K562 (cell line): ENCODE data around the gene PSRC1. TPM values are rescaled to one million over a fixed set of nuclear protein-coding genes. Genes with fewer than 3 reads are reported as not detected.

ENCODE experiments used
- ATAC-seq: fragments of 200-7000 bp; cut with Tn5 transposase; 3 replicates; pipeline ENCODE4 v1.9.1; 2020; ENCODE audit warnings: moderate library complexity
- BruUV-seq: library from RNA; stranded (reverse); fragments of 400-500 nt; replicated peaks from 2 replicates; lab custom pipeline; 2021; lab: Mats Ljungman, UMichigan
- CTCF ChIA-PET: fragments of 300-600 bp; formaldehyde crosslinking; extraction: SDS; loops from one replicate; lab custom pipeline; 2021; ENCODE audit warnings: low intra/inter-chr PET ratio; lab: Yijun Ruan, JAX
- POLR2A ChIA-PET: fragments of 300-600, 350-650 bp; sonication (Branson Sonifier 250); formaldehyde crosslinking; extraction: SDS; loops from one replicate; lab custom pipeline; 2021; ENCODE audit warnings: antibody characterized with exemption, inconsistent platforms; lab: Yijun Ruan, JAX
- DNase-seq, 4 experiments: peaks; one replicate each; pipeline versions ENCODE4 v3.0.0 to v3.0.0-alpha.2; 2011 to 2018; ENCODE audit warnings: low spot score in 3 of 4, mixed read lengths in 3 of 4; ENCODE audit errors: extremely low read depth in 1 of 4
- FAIRE-seq: peaks from 2 replicates; lab custom pipeline; 2011; peaks lifted over from hg19 to GRCh38; lab: Jason Lieb, UNC
- H2AFZ ChIP-seq: 2 replicates; pipeline ENCODE4 v1.6.0; 2011; ENCODE audit warnings: low read depth, low read length, control low read depth, inconsistent platforms
- H3K27ac ChIP-seq: fragments of 200-600 bp; 3 replicates; pipeline ENCODE4 v1.8.0; 2011; ENCODE audit warnings: low read depth, mild to moderate bottlenecking, control low read depth, inconsistent platforms, low read length, moderate library complexity, mixed read lengths; ENCODE audit errors: extremely low read depth
- H3K27me3 ChIP-seq, 2 experiments: fragments of 300-600 bp in 1 of 2; 2 replicates in 1 of 2; 3 replicates in 1 of 2; pipeline versions ENCODE4 v1.6.0 to v1.8.0; 2011; ENCODE audit warnings: inconsistent platforms in 2 of 2, low read length in 2 of 2, mild to moderate bottlenecking in 1 of 2, mixed read lengths in 1 of 2, moderate library complexity in 1 of 2; ENCODE audit not compliant: control insufficient read depth in 2 of 2, insufficient read depth in 2 of 2
- H3K36me3 ChIP-seq: fragments of 300-600 bp; 3 replicates; pipeline ENCODE4 v1.8.0; 2011; ENCODE audit warnings: mild to moderate bottlenecking, low read length, inconsistent platforms; ENCODE audit not compliant: control insufficient read depth, insufficient read depth
- H3K4me1 ChIP-seq, 2 experiments: fragments of 200-600 bp in 1 of 2; replicated peaks in 1 of 2; 2 replicates in 1 of 2; 3 replicates in 1 of 2; pipeline versions ENCODE4 v1.5.1 to v1.8.0; 2011; ENCODE audit warnings: inconsistent platforms in 2 of 2, low read length in 2 of 2, mild to moderate bottlenecking in 1 of 2, mixed read lengths in 1 of 2, moderate library complexity in 1 of 2; ENCODE audit not compliant: control insufficient read depth in 2 of 2, insufficient read depth in 2 of 2
- H3K4me2 ChIP-seq: 2 replicates; pipeline ENCODE4 v1.6.1; 2011; ENCODE audit warnings: low read length, control low read depth, inconsistent platforms, mixed read lengths; ENCODE audit not compliant: insufficient read depth
- H3K4me3 ChIP-seq: fragments of 200-600 bp; sonication (generic), shearing (Covaris generic); 2 replicates; pipeline ENCODE4 v1.5.1; 2016; ENCODE audit warnings: control low read depth, inconsistent platforms
- H3K79me2 ChIP-seq: fragments of 200-600 bp; 3 replicates; pipeline ENCODE4 v1.8.0; 2011; ENCODE audit warnings: low read length, inconsistent platforms; ENCODE audit not compliant: control insufficient read depth, insufficient read depth
- H3K9ac ChIP-seq, 2 experiments: 2 replicates each; pipeline versions ENCODE4 v1.6.0 to v1.6.1; 2011; ENCODE audit warnings: low read depth in 2 of 2, low read length in 2 of 2, control low read depth in 1 of 2, inconsistent platforms in 1 of 2, mild to moderate bottlenecking in 1 of 2, mixed read lengths in 1 of 2; ENCODE audit not compliant: insufficient read depth in 1 of 2
- H3K9me1 ChIP-seq: one replicate; pipeline ENCODE4 v1.6.0; 2011; ENCODE audit warnings: inconsistent platforms, mild to moderate bottlenecking, low read length, moderate library complexity; ENCODE audit not compliant: control insufficient read depth, insufficient read depth
- H3K9me3 ChIP-seq: replicated peaks from 2 replicates; pipeline ENCODE4 v1.5.1; 2011; ENCODE audit warnings: low read depth, low read length, inconsistent platforms; ENCODE audit not compliant: control insufficient read depth, insufficient read depth
- H4K20me1 ChIP-seq: replicated peaks from 2 replicates; pipeline ENCODE4 v1.6.1; 2011; ENCODE audit warnings: low read length, inconsistent platforms, mixed read lengths; ENCODE audit not compliant: control insufficient read depth, insufficient read depth
- CBX2 ChIP-seq: fragments of 200-600 bp; sonication (generic); IDR thresholded peaks from one replicate; pipeline ENCODE4 v1.6.1; 2012; ENCODE audit warnings: mild to moderate bottlenecking, low read length, inconsistent platforms; ENCODE audit not compliant: insufficient read depth, poor library complexity, severe bottlenecking
- DIDO1 ChIP-seq: fragments of 450-650 bp; IDR thresholded peaks from 2 replicates; pipeline ENCODE4 v1.6.1; 2016; ENCODE audit warnings: low read depth, missing biosample characterization, missing genetic modification characterization
- ETV1 ChIP-seq: fragments of 450-650 bp; conservative IDR thresholded peaks from 2 replicates; pipeline ENCODE4 v1.6.1; 2016; ENCODE audit warnings: missing genetic modification characterization, control low read depth, low read depth, missing compliant biosample characterization
- KLF13 ChIP-seq: fragments of 450-650 bp; IDR thresholded peaks from 2 replicates; pipeline ENCODE4 v1.6.1; 2016; ENCODE audit warnings: missing genetic modification characterization, low read depth, mild to moderate bottlenecking, missing compliant biosample characterization, moderate library complexity, borderline replicate concordance
- NFXL1 ChIP-seq: fragments of 450-650 bp; formaldehyde crosslinking; IDR thresholded peaks from 2 replicates; pipeline ENCODE4 v1.4.0; 2021; ENCODE audit warnings: mild to moderate bottlenecking
- RHOXF2B ChIP-seq: fragments of 250-450 bp; sonication (Bioruptor Pico); conservative IDR thresholded peaks from 2 replicates; pipeline ENCODE4 v1.5.1; 2021
- SIN3A ChIP-seq, 2 experiments: fragments of 150-350 bp in 1 of 2; IDR thresholded peaks; 2 replicates each; pipeline ENCODE4 v1.6.1; 2011 to 2016; ENCODE audit warnings: borderline replicate concordance in 2 of 2, low read depth in 2 of 2, low read length in 2 of 2, mild to moderate bottlenecking in 2 of 2, moderate library complexity in 2 of 2; ENCODE audit not compliant: control insufficient read depth in 1 of 2
- SMARCC2 ChIP-seq: fragments of 450-650 bp; IDR thresholded peaks from 2 replicates; pipeline ENCODE4 v1.6.1; 2017; ENCODE audit warnings: antibody characterized with exemption, moderate library complexity, mild to moderate bottlenecking, low read depth
- ZNF717 ChIP-seq: fragments of 250-450 bp; sonication (Bioruptor Pico); IDR thresholded peaks from 2 replicates; pipeline ENCODE4 v1.5.0; 2021
- WGBS: fragments of 100-300 bp; shearing (Covaris generic); methylation state at CpG from one replicate; pipeline ENCODE4 v1.1.6; 2016; ENCODE audit warnings: low coverage, mixed read lengths; ENCODE audit not compliant: insufficient coverage; ENCODE audit errors: missing lambda C conversion rate; 5-methylcytosine and 5-hydroxymethylcytosine counted together
- in situ Hi-C: fragments of 300-500 bp; cut with MboI; formaldehyde crosslinking; loops from 4 replicates; pipeline ENCODE4 v1.15.0; 2018; ENCODE audit warnings: inconsistent platforms, mixed read lengths
- intact Hi-C: fragments of 100-400 bp; cut with micrococcal nuclease; formaldehyde crosslinking; loops from 2 replicates; pipeline ENCODE4 v1.14.2; 2022
- polyA plus RNA-seq, 8 experiments: library from polyadenylated mRNA; depleted of rRNA in 4 of 8; stranded (reverse) in 5 of 8; unstranded in 3 of 8; fragments of >200 nt; fragmentation: Nextera tagmentation in 2 of 8; fragmentation: Illumina TruSeq in 1 of 8; extraction: Ambion mirVana in 2 of 8; extraction: Trizol in 1 of 8; gene quantifications; 2 replicates each; pipeline versions ENCODE4 v1.2.1 to v1.2.3, GENCODE V29; 2011 to 2014; ENCODE audit warnings: inconsistent platforms in 1 of 8, missing spikeins in 1 of 8
- total RNA-seq, 7 experiments: library from RNA; depleted of rRNA in 6 of 7; stranded (reverse); fragments of >200 nt in 6 of 7; fragmentation: Illumina TruSeq in 2 of 7; extraction: Trizol in 2 of 7; gene quantifications; 2 replicates each; pipeline versions ENCODE4 v1.2.1 to v1.2.3, GENCODE V29; 2011 to 2021; ENCODE audit warnings: low replicate concordance in 1 of 7
- TF ChIP-seq, protein P1 (sequence below): sonication (generic); formaldehyde crosslinking; IDR thresholded peaks from 2 replicates; pipeline ENCODE4 v1.4.0; 2020; ENCODE audit warnings: mild to moderate bottlenecking, missing genetic modification reagents
- TF ChIP-seq, protein P2 (sequence below): sonication (generic); formaldehyde crosslinking; IDR thresholded peaks from 2 replicates; pipeline ENCODE4 v1.8.1; 2022; ENCODE audit warnings: missing genetic modification reagents

PSRC1 gene
- total and polyA plus RNA-seq, 9 of the 15 experiments (the other 6 are each of a cell fraction or from before 2014, with no cell fraction given), result 6.5 to 65.2 (median 39.3) TPM

GRCh38 chr1:109271458-109271857, 11.5 kb downstream of the PSRC1 start:
- no peaks in the 10 kb centered on the region for H4K20me1 ChIP-seq
- FAIRE-seq, result no peak
- no peak for DNase-seq
- TF ChIP-seq, protein P1, sequence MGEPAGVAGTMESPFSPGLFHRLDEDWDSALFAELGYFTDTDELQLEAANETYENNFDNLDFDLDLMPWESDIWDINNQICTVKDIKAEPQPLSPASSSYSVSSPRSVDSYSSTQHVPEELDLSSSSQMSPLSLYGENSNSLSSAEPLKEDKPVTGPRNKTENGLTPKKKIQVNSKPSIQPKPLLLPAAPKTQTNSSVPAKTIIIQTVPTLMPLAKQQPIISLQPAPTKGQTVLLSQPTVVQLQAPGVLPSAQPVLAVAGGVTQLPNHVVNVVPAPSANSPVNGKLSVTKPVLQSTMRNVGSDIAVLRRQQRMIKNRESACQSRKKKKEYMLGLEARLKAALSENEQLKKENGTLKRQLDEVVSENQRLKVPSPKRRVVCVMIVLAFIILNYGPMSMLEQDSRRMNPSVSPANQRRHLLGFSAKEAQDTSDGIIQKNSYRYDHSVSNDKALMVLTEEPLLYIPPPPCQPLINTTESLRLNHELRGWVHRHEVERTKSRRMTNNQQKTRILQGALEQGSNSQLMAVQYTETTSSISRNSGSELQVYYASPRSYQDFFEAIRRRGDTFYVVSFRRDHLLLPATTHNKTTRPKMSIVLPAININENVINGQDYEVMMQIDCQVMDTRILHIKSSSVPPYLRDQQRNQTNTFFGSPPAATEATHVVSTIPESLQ, result no peak
- TF ChIP-seq ZNF717 (CRISPR knock-in tag) (no peak), ETV1 (tag) (no peak), SIN3A (IDR thresholded peaks at IDR 0.05; ENCODE audit: borderline replicate concordance in 2 of 2, control insufficient read depth in 1 of 2, low read depth in 2 of 2, low read length in 2 of 2) (no peak), NFXL1 (CRISPR knock-in tag) (no peak), SMARCC2 (no peak), RHOXF2B (CRISPR knock-in tag) (no peak), CBX2 (no peak), KLF13 (tag) (no peak), DIDO1 (no peak)
- TF ChIP-seq, protein P2, sequence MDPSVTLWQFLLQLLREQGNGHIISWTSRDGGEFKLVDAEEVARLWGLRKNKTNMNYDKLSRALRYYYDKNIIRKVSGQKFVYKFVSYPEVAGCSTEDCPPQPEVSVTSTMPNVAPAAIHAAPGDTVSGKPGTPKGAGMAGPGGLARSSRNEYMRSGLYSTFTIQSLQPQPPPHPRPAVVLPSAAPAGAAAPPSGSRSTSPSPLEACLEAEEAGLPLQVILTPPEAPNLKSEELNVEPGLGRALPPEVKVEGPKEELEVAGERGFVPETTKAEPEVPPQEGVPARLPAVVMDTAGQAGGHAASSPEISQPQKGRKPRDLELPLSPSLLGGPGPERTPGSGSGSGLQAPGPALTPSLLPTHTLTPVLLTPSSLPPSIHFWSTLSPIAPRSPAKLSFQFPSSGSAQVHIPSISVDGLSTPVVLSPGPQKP (CRISPR knock-in tag), result no peak
- H3K27me3 ChIP-seq, result no peaks in the 10 kb centered on the region
- WGBS, result 79% methylated on average over 6 of the region's 6 CpGs
- H2AFZ ChIP-seq, result no peak overlapping the region
- peaks cover 39% of the 10 kb centered on the region; the same call in 2 of the 3 replicates for H3K36me3 ChIP-seq
- ATAC-seq, result no peak
- no peaks in the 10 kb centered on the region for H3K9me1 ChIP-seq
- peaks cover 24 to 60% of the 10 kb centered on the region in 2 experiments for H3K4me1 ChIP-seq
- ChIA-PET POLR2A (interaction anchor here (1.0 kb wide), 1 partner anchor 12 kb away, joined by 3 read pairs; the partner anchor contains the start of gene PSRC1), CTCF (no interaction called here)
- intact Hi-C loops, result no loop called here
- H3K27ac ChIP-seq, result no peak overlapping the region
- no peaks in the 10 kb centered on the region for H3K9me3 ChIP-seq
- H3K4me3 ChIP-seq, result no peak overlapping the region
- in situ Hi-C loops, result no loop called here
- peak overlapping the region in 1 of 2 experiments; percentile 5; a peak in 2 of 4 replicates for H3K9ac ChIP-seq
- H3K79me2 ChIP-seq, result no peaks in the 10 kb centered on the region
- no peak overlapping the region for H3K4me2 ChIP-seq
- BruUV-seq, result no TSS peak
